HCT116 (cell line): ENCODE measurements around the gene PLEKHO1. TPM values are rescaled to one million over a fixed set of nuclear protein-coding genes. Genes with fewer than 3 reads are reported as not detected.
A peak's percentile ranks its signal among the peaks of the same experiment; 100 is the strongest.

Experiments
- ATAC-seq: fragments of 200-7000 bp; cut with Tn5 transposase; 2 replicates; pipeline ENCODE4 v1.9.1; 2020; ENCODE audit warnings: mild to moderate bottlenecking, moderate library complexity
- BruUV-seq: library from RNA; stranded (reverse); fragments of 400-500 nt; replicated peaks from 2 replicates; lab custom pipeline; 2021; lab: Mats Ljungman, UMichigan
- CTCF ChIA-PET: fragments of 300-600 bp; sonication (Branson Sonifier 250); formaldehyde crosslinking; loops from one replicate; lab custom pipeline; 2021; ENCODE audit warnings: antibody characterized with exemption; lab: Charles Lee
- POLR2A ChIA-PET: fragments of 300-600, 350-600 bp; sonication (Branson Sonifier 250); formaldehyde crosslinking; loops from one replicate; lab custom pipeline; 2021; ENCODE audit warnings: antibody characterized with exemption; lab: Charles Lee
- RAD21 ChIA-PET, 2 experiments: fragments of 300-600 bp; sonication (Branson Sonifier 250); formaldehyde crosslinking; loops; one replicate each; lab custom pipeline; 2023; ENCODE audit warnings: low total read pairs in 2 of 2; ENCODE audit not compliant: uncharacterized antibody in 2 of 2, unreplicated experiment in 2 of 2, low non-redundant PET in 1 of 2; lab: Charles Lee
- DNase-seq: peaks from one replicate; pipeline ENCODE4 v3.0.0-alpha.2; 2010; ENCODE audit warnings: low read depth, low spot score
- H2AFZ ChIP-seq: fragments of 200-600 bp; shearing (Covaris generic), sonication (generic); 2 replicates; pipeline ENCODE4 v1.6.1; 2017; ENCODE audit warnings: low read depth, mixed run types, mixed read lengths, antibody characterized with exemption, low read length; ENCODE audit not compliant: poor library complexity, severe bottlenecking
- H3K27ac ChIP-seq: 2 replicates; pipeline ENCODE4 v1.5.1; 2012; ENCODE audit warnings: low read depth, low read length
- H3K27me3 ChIP-seq: fragments of 200-600 bp; sonication (generic); 2 replicates; pipeline ENCODE4 v1.6.1; 2016; ENCODE audit warnings: mixed run types, low read length, mixed read lengths; ENCODE audit not compliant: insufficient read depth
- H3K36me3 ChIP-seq, 2 experiments: fragments of 200-500 bp in 1 of 2; fragments of 200-600 bp in 1 of 2; sonication (Bioruptor generic) in 1 of 2; sonication (generic) in 1 of 2; 2 replicates each; pipeline versions ENCODE4 v1.5.1 to v1.6.1; 2014 to 2016; ENCODE audit warnings: low read length in 2 of 2, inconsistent platforms in 1 of 2, mixed read lengths in 1 of 2, mixed run types in 1 of 2; ENCODE audit not compliant: insufficient read depth in 2 of 2, control insufficient read depth in 1 of 2
- H3K4me1 ChIP-seq, 2 experiments: fragments of 200-600 bp in 1 of 2; sonication (generic) in 1 of 2; 2 replicates each; pipeline versions ENCODE4 v1.5.1 to v1.6.1; 2012 to 2017; ENCODE audit warnings: low read length in 2 of 2, inconsistent platforms in 1 of 2, mild to moderate bottlenecking in 1 of 2, mixed read lengths in 1 of 2, mixed run types in 1 of 2, moderate library complexity in 1 of 2; ENCODE audit not compliant: insufficient read depth in 2 of 2, control insufficient read depth in 1 of 2
- H3K4me2 ChIP-seq: fragments of 200-600 bp; sonication (generic); 2 replicates; pipeline ENCODE4 v1.6.1; 2017; ENCODE audit warnings: mixed run types, low read length, mixed read lengths
- H3K4me3 ChIP-seq, 2 experiments: fragments of 200-600 bp in 1 of 2; sonication (generic) in 1 of 2; replicated peaks in 1 of 2; 2 replicates each; pipeline ENCODE4 v1.5.1; 2011 to 2016; ENCODE audit warnings: low read length in 2 of 2, control low read depth in 1 of 2, low read depth in 1 of 2, mild to moderate bottlenecking in 1 of 2, mixed read lengths in 1 of 2, mixed run types in 1 of 2
- H3K79me2 ChIP-seq: fragments of 200-600 bp; sonication (generic); 2 replicates; pipeline ENCODE4 v1.6.1; 2017; ENCODE audit warnings: mild to moderate bottlenecking, mixed run types, low read length, moderate library complexity, mixed read lengths; ENCODE audit not compliant: insufficient read depth
- H3K9ac ChIP-seq: fragments of 200-600 bp; sonication (generic); 2 replicates; pipeline ENCODE4 v1.6.1; 2016; ENCODE audit warnings: low read length, mixed read lengths
- H3K9me2 ChIP-seq: fragments of 200-600 bp; sonication (generic), shearing (Covaris generic); 2 replicates; pipeline ENCODE4 v1.6.1; 2017; ENCODE audit warnings: mixed run types, mild to moderate bottlenecking, moderate library complexity; ENCODE audit not compliant: insufficient read depth
- H3K9me3 ChIP-seq, 2 experiments: fragments of 200-500 bp in 1 of 2; fragments of 200-600 bp in 1 of 2; sonication (Bioruptor generic) in 1 of 2; sonication (generic) in 1 of 2; 2 replicates each; pipeline ENCODE4 v1.6.1; 2014 to 2017; ENCODE audit warnings: low read length in 2 of 2, mixed read lengths in 2 of 2, inconsistent platforms in 1 of 2, low read depth in 1 of 2, mild to moderate bottlenecking in 1 of 2, mixed run types in 1 of 2, moderate library complexity in 1 of 2; ENCODE audit not compliant: control insufficient read depth in 1 of 2, insufficient read depth in 1 of 2
- H4K20me1 ChIP-seq: fragments of 200-600 bp; sonication (generic), shearing (Covaris generic); 2 replicates; pipeline ENCODE4 v1.6.1; 2017; ENCODE audit warnings: mixed run types, mild to moderate bottlenecking, moderate library complexity; ENCODE audit not compliant: insufficient read depth
- CEBPB ChIP-seq: IDR thresholded peaks from 2 replicates; pipeline ENCODE4 v1.6.1; 2012; ENCODE audit warnings: low read depth
- POLR2AphosphoS5 ChIP-seq: IDR thresholded peaks from 2 replicates; pipeline ENCODE4 v1.6.1; 2011; ENCODE audit warnings: mild to moderate bottlenecking, low read depth, low read length, moderate library complexity
- RAD21 ChIP-seq: IDR thresholded peaks from 2 replicates; pipeline ENCODE4 v1.6.1; 2012; ENCODE audit warnings: low read depth, mild to moderate bottlenecking
- YY1 ChIP-seq: IDR thresholded peaks from 2 replicates; pipeline ENCODE4 v1.6.1; 2011; ENCODE audit warnings: low read length, low read depth, moderate library complexity, mild to moderate bottlenecking; ENCODE audit not compliant: insufficient replicate concordance; ENCODE audit errors: extremely low read depth
- intact Hi-C: fragments of 100-400 bp; cut with micrococcal nuclease; formaldehyde crosslinking; loops from 2 replicates; pipeline ENCODE4 v1.10.0; 2022
- total RNA-seq: library from RNA; stranded (reverse); gene quantifications from one replicate; pipeline ENCODE4 v1.2.1, GENCODE V29; 2021; ENCODE audit not compliant: unreplicated experiment
- TF ChIP-seq, protein P1 (sequence below), 3 experiments: fragments of 200-600 bp in 1 of 3; sonication (generic) in 1 of 3; IDR thresholded peaks in 2 of 3; conservative IDR thresholded peaks in 1 of 3; 2 replicates each; pipeline ENCODE4 v1.5.1; 2012 to 2017; ENCODE audit warnings: low read depth in 2 of 3, low read length in 2 of 3, antibody characterized with exemption in 1 of 3, borderline replicate concordance in 1 of 3, control low read depth in 1 of 3, mild to moderate bottlenecking in 1 of 3, mixed read lengths in 1 of 3, mixed run types in 1 of 3, moderate library complexity in 1 of 3; ENCODE audit not compliant: insufficient read depth in 1 of 3
- TF ChIP-seq, protein P2 (sequence below): IDR thresholded peaks from 2 replicates; pipeline ENCODE4 v1.6.1; 2012

Gene PLEKHO1
- total RNA-seq, 1 experiment from 2014 or later: 6.9 TPM

DNA sequence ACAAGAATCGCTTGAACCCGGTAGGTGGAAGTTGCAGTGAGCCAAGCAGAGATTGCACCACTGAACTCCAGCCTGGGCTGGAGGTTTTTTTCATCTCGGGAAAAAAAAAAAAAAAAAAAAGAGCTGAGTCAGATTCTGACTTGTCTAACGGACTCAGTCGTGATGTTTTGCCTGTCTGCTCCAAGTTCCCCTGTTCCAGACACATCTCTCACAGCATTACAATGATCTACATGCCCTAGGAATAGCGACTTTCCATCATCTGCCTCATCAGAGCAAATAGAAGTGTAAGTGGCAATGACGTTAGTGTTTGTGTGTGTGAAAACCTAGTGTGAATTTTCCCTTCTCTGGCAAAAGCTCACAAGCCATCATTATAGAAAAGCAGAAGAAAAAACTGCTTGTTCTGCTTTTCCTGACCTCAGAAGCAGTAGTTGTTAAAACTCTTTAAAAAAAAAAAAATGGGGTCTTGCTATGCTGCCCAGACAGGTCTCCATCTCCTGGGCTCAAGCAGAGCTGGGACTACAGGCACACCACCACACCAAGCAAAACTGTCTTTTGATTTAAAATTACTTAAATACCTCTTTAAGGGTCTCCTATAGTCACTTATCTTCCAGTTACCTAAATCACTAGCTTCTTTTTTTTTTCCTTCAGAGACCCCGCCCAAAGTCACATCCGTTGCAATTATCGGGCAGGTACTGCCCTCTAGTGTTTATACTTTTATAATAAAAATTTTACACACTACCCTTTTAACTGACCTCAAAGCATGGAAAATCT is 37.3 kb downstream of the PLEKHO1 start:
- no TSS peak for BruUV-seq
- CTCF ChIA-PET: interaction anchor here (0.6 to 2.5 kb wide), 20 partner anchors 9 to 344 kb away, joined by 3 to 28 read pairs (median 4); partner anchors contain the start of gene MTMR11
- 0 out of 2 replicates have a peak overlapping the region, but pooled peaks have one; percentile 37 for H3K9ac ChIP-seq
- POLR2A ChIA-PET: interaction anchor here (0.8 to 3.3 kb wide), 5 partner anchors 14 to 300 kb away, joined by 3 to 46 read pairs (median 5); partner anchors contain the start of gene RPRD2
- H3K4me3 ChIP-seq: peak overlapping the region; percentile 22 to 44
- intact Hi-C loops: loop anchor here (1.0 to 5.0 kb wide), 3 partner anchors 115 to 299 kb away; no protein-coding TSS in a partner anchor
- H3K36me3 ChIP-seq: no peaks in the 10 kb centered on the region
- H3K4me1 ChIP-seq: peaks cover 14 to 25% of the 10 kb centered on the region in 2 experiments
- H3K9me2 ChIP-seq: no peaks in the 10 kb centered on the region
- peak overlapping the region; percentile 61 for H3K27ac ChIP-seq
- RAD21 ChIA-PET: interaction anchor here in 1 of 2 experiments (0.6 to 1.3 kb wide), 3 partner anchors 114 to 299 kb away, joined by 3 to 9 read pairs (median 4); partner anchors contain the start of gene OTUD7B
- H3K4me2 ChIP-seq: peak overlapping the region; percentile 55
- ATAC-seq: peak; percentile 74
- DNase-seq: peak; percentile 38
- H3K9me3 ChIP-seq: no peaks in the 10 kb centered on the region
- H4K20me1 ChIP-seq: no peaks in the 10 kb centered on the region
- H2AFZ ChIP-seq: peak overlapping the region; percentile 89
- no peaks in the 10 kb centered on the region for H3K27me3 ChIP-seq
- TF ChIP-seq POLR2AphosphoS5 (no peak), YY1 (no peak), RAD21 (peak; percentile 83), CEBPB (peak; percentile 46)
- TF ChIP-seq, protein P1, sequence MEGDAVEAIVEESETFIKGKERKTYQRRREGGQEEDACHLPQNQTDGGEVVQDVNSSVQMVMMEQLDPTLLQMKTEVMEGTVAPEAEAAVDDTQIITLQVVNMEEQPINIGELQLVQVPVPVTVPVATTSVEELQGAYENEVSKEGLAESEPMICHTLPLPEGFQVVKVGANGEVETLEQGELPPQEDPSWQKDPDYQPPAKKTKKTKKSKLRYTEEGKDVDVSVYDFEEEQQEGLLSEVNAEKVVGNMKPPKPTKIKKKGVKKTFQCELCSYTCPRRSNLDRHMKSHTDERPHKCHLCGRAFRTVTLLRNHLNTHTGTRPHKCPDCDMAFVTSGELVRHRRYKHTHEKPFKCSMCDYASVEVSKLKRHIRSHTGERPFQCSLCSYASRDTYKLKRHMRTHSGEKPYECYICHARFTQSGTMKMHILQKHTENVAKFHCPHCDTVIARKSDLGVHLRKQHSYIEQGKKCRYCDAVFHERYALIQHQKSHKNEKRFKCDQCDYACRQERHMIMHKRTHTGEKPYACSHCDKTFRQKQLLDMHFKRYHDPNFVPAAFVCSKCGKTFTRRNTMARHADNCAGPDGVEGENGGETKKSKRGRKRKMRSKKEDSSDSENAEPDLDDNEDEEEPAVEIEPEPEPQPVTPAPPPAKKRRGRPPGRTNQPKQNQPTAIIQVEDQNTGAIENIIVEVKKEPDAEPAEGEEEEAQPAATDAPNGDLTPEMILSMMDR (IDR thresholded peaks at IDR 0.05 in 2 of 3, conservative IDR thresholded peaks at IDR 0.05 in 1 of 3; ENCODE audit: borderline replicate concordance in 1 of 3, insufficient read depth in 1 of 3, low read depth in 2 of 3, low read length in 2 of 3): peak; percentile 39 to 63 (median 56); a peak in 4 of 6 replicates
- TF ChIP-seq, protein P2, sequence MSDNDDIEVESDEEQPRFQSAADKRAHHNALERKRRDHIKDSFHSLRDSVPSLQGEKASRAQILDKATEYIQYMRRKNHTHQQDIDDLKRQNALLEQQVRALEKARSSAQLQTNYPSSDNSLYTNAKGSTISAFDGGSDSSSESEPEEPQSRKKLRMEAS: peak; percentile 28; the same call in 1 of the 2 replicates
- H3K79me2 ChIP-seq: no peaks in the 10 kb centered on the region
